BLaER1 treated with 17β-estradiol and CSF1 and Interleukin-3, amounts not matched to agents 10 nM and 100 nM (cell line): ENCODE measurements around the gene MESP1.
A peak's percentile ranks its signal among the peaks of the same experiment; 100 is the strongest.

Experiments
- H3K27ac ChIP-seq, 11 experiments: shearing (Covaris generic); formaldehyde crosslinking; 2 replicates each; pipeline ENCODE4 v1.8.1; 2022
- H3K27me3 ChIP-seq, 11 experiments: shearing (Covaris generic); formaldehyde crosslinking; 2 replicates each; pipeline ENCODE4 v1.8.1; 2022
- H3K36me3 ChIP-seq, 11 experiments: shearing (Covaris generic); formaldehyde crosslinking; 2 replicates each; pipeline ENCODE4 v1.8.1; 2022
- H3K4me1 ChIP-seq, 10 experiments: shearing (Covaris generic); formaldehyde crosslinking; 2 replicates each; pipeline ENCODE4 v1.8.1; 2022
- H3K4me2 ChIP-seq, 11 experiments: shearing (Covaris generic); formaldehyde crosslinking; 2 replicates each; pipeline ENCODE4 v1.8.1; 2022
- H3K4me3 ChIP-seq, 10 experiments: shearing (Covaris generic); formaldehyde crosslinking; 2 replicates each; pipeline ENCODE4 v1.8.1; 2022
- H3K9ac ChIP-seq, 11 experiments: shearing (Covaris generic); formaldehyde crosslinking; 2 replicates each; pipeline ENCODE4 v1.8.1; 2022
- H3K9me3 ChIP-seq, 11 experiments: shearing (Covaris generic); formaldehyde crosslinking; replicated peaks in 1 of 11; 2 replicates each; pipeline ENCODE4 v1.8.1; 2022
- H4K20me1 ChIP-seq, 11 experiments: shearing (Covaris generic); formaldehyde crosslinking; 2 replicates each; pipeline ENCODE4 v1.8.1; 2022
- Cebpa-rat ChIP-seq, 11 experiments: shearing (Covaris generic); IDR thresholded peaks; 2 replicates each; pipeline ENCODE4 v1.8.1; 2022

Gene MESP1

DNA sequence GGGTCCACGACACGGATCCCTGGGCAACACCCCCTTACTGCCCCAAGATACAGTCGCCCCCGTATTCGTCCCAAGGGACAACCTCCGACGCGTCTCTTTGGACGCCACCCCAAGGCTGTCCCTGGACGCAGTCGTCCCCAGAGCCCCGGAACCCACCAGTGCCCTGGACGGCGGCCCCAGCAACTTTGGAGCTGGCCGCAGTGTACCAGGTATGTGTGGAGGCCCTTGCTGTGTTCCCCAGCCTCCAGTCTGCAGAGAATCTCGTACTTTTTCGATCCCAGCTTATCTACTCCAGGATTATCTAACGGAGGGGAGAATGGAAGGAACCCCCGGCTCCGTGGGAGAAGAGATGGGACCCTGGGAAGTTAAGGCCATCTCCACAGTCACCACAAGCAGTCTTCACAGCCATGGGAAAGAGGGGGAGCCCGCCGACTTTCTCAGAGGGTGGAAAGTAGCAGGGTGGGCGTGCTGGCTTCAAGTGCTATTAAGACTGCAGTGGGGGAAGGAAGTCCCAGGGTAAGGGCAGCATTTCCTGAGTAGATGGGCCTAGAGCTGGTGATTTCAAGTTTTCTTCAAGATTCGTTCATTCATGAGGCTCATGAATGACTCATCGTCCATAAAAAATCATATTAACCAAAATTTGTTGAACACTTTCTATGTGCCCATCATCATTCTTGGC lies 26.2 kb upstream of the MESP1 start:
- Histone ChIP-seq H3K4me1 (peaks cover 39 to 66% (median 47%) of the 10 kb centered on the region in 10 experiments), H4K20me1 (peaks cover 0 to 5% (median 0%) of the 10 kb centered on the region in 11 experiments; a peak in 1 of 22 replicates), H3K9me3 (no peaks in the 10 kb centered on the region), H3K4me2 (peak overlapping the region; percentile 85 to 97 (median 91)), H3K9ac (peak overlapping the region in 1 of 11 experiments; percentile 60; a peak in 1 of 22 replicates), H3K27me3 (peaks cover 20 to 36% (median 28%) of the 10 kb centered on the region in 11 experiments), H3K36me3 (no peaks in the 10 kb centered on the region), H3K4me3 (peak overlapping the region in 4 of 10 experiments; percentile 41 to 61 (median 50); a peak in 3 of 20 replicates), H3K27ac (no peak overlapping the region)
- no peak for TF ChIP-seq Cebpa-rat (IDR thresholded peaks at IDR 0.05)

- peak within 1 kb of the TSS; percentile 85 to 97 (median 91) for H3K4me2 ChIP-seq
- peaks cover 0 to 5% (median 0%) of the 10 kb centered on the region in 11 experiments; a peak in 1 of 22 replicates for H4K20me1 ChIP-seq
- H3K9me3 ChIP-seq: no peaks in the 10 kb centered on the region
- H3K9ac ChIP-seq: peak within 1 kb of the TSS in 8 of 11 experiments; percentile 8 to 60 (median 32); a peak in 11 of 22 replicates
- peaks cover 39 to 59% (median 43%) of the 10 kb centered on the region in 10 experiments for H3K4me1 ChIP-seq
- TF ChIP-seq Cebpa-rat (IDR thresholded peaks at IDR 0.05): no peak
- no peak within 1 kb of the TSS for H3K27ac ChIP-seq
- no peaks in the 10 kb centered on the region for H3K36me3 ChIP-seq
- peak within 1 kb of the TSS; percentile 30 to 61 (median 47); a peak in 18 of 20 replicates for H3K4me3 ChIP-seq
- peaks cover 20 to 36% (median 28%) of the 10 kb centered on the region in 11 experiments for H3K27me3 ChIP-seq
Observed at GRCh38 chr15:89776274-89777072, 25.4 kb upstream of the MESP1 start, which contains the start of gene MESP2. MESP2 (plus strand) TSS chr15:89776332; CDS start chr15:89776358, 26 bp downstream.

DNA sequence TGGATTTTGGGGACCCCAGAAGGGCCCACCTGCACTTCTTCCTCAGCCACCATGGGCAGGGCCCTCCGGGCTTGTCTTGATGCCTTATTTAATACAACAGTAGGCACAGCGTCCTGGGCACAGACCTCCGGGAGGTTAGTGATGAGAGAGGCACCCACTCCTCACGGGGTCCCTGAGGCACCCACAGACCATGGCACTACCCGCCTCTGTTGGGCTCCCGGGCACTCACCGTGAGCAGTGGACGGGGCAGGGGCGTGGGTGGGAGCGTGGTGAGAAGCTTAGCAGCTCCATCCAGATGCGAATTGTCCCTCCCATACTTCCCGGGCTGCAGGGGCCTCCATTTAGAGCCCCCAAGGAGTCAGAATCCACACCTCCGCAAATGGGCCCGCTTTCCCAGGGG lies 24.8 kb upstream of the MESP1 start:
- no peaks in the 10 kb centered on the region for H3K9me3 ChIP-seq
- H3K27me3 ChIP-seq: peaks cover 20 to 36% (median 28%) of the 10 kb centered on the region in 11 experiments
- peak overlapping the region in 2 of 11 experiments; percentile 9 to 60; a peak in 1 of 22 replicates for H3K9ac ChIP-seq
- TF ChIP-seq Cebpa-rat (IDR thresholded peaks at IDR 0.05): no peak
- H3K4me1 ChIP-seq: peaks cover 32 to 52% (median 36%) of the 10 kb centered on the region in 10 experiments
- H3K27ac ChIP-seq: no peak overlapping the region
- H3K4me2 ChIP-seq: peak overlapping the region; percentile 85 to 97 (median 91)
- peaks cover 0 to 5% (median 0%) of the 10 kb centered on the region in 11 experiments; a peak in 1 of 22 replicates for H4K20me1 ChIP-seq
- H3K4me3 ChIP-seq: peak overlapping the region in 7 of 10 experiments; percentile 30 to 61 (median 49); a peak in 9 of 20 replicates
- H3K36me3 ChIP-seq: no peaks in the 10 kb centered on the region

DNA sequence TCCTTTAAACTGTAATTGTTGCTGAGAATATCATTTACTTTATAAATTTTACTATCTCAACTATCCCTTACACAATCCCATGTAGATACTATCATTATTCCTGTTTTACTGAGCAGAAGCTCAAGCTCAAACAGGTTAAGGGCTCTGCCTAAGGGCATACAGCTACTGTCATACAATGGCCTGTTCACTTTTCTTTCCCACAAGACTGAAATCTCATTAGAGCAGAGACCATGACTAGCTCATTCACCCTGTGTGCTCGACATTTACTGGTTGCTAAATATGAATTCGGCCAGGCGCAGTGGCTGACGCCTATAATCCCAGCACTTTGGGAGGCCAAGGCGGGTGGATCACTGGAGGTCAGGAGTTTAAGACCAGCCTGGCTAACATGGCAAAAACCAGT lies 23.4 kb upstream of the MESP1 start:
- H4K20me1 ChIP-seq: peaks cover 0 to 5% (median 0%) of the 10 kb centered on the region in 11 experiments; a peak in 1 of 22 replicates
- no peaks in the 10 kb centered on the region for H3K9me3 ChIP-seq
- peaks cover 20 to 36% (median 28%) of the 10 kb centered on the region in 11 experiments for H3K27me3 ChIP-seq
- no peaks in the 10 kb centered on the region for H3K36me3 ChIP-seq
- no peak overlapping the region for H3K4me3 ChIP-seq
- H3K4me1 ChIP-seq: peaks cover 25 to 39% (median 27%) of the 10 kb centered on the region in 10 experiments
- no peak overlapping the region for H3K9ac ChIP-seq
- H3K4me2 ChIP-seq: no peak overlapping the region
- no peak for TF ChIP-seq Cebpa-rat (IDR thresholded peaks at IDR 0.05)
- no peak overlapping the region for H3K27ac ChIP-seq

DNA sequence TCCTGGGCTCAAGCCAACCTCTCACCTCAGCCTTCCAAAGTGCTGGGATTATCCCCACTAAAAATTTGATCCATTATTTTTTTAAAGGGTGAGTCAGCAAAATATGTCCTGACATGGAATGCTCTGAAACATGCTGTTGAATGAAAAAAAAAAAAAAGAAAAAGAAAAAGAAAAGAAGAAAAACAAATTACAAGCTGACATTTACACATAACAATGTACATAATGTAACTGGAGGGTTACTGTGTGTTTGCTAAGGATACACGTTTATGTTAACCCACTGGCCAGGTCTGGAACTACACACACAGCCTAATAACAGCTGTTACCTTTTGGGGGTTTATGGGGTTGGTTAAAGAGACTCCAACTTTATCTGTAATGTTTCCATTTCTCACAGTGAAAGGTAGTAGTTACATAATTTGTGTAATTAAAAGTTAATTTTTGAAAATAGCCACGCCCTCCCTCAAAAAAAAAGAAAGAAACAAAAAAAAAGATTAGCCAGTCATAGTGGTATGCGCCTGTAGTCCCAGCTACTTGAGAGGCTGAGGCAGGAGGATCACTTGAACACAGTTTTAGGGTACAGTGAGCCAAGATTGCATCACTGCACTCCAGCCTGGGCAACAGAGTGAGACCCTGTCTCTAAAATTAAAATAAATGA lies 22.0 kb upstream of the MESP1 start:
- Histone ChIP-seq H3K9me3 (no peaks in the 10 kb centered on the region), H3K4me2 (no peak overlapping the region), H3K27me3 (peaks cover 20 to 28% (median 26%) of the 10 kb centered on the region in 11 experiments), H3K4me3 (no peak overlapping the region), H3K4me1 (peaks cover 21 to 25% (median 23%) of the 10 kb centered on the region in 10 experiments), H3K27ac (no peak overlapping the region), H3K36me3 (no peaks in the 10 kb centered on the region), H3K9ac (no peak overlapping the region), H4K20me1 (peaks cover 0 to 5% (median 0%) of the 10 kb centered on the region in 11 experiments; a peak in 1 of 22 replicates)
- TF ChIP-seq Cebpa-rat (IDR thresholded peaks at IDR 0.05): no peak

DNA sequence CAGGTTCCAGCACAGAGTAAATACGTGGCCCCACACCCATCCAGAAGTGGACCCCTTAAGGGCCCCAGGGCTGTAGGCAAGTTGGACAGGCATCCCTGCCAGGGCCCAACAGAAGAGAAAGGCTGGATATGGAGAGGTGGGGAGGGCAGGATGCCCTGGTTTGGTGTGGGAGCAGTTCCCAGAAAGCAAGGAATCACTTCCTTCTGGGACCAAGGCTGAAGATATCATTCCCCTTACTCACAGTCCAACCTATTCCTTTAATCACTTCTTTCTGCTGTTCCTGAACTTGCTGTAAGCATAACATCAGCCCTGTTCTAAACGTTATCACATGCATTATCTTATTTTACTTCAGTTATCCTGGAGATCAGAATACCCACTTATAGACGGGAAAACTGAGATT lies 19.0 kb upstream of the MESP1 start:
- Histone ChIP-seq H3K36me3 (no peaks in the 10 kb centered on the region), H3K4me2 (no peak overlapping the region), H4K20me1 (0 out of 22 replicates have a peak, but pooled peaks cover 0 to 8% (median 0%) of the 10 kb centered on the region in 11 experiments), H3K27ac (no peak overlapping the region), H3K9ac (no peak overlapping the region), H3K9me3 (no peaks in the 10 kb centered on the region), H3K4me3 (no peak overlapping the region), H3K4me1 (no peaks in the 10 kb centered on the region), H3K27me3 (no peaks in the 10 kb centered on the region)
- no peak for TF ChIP-seq Cebpa-rat (IDR thresholded peaks at IDR 0.05)

DNA sequence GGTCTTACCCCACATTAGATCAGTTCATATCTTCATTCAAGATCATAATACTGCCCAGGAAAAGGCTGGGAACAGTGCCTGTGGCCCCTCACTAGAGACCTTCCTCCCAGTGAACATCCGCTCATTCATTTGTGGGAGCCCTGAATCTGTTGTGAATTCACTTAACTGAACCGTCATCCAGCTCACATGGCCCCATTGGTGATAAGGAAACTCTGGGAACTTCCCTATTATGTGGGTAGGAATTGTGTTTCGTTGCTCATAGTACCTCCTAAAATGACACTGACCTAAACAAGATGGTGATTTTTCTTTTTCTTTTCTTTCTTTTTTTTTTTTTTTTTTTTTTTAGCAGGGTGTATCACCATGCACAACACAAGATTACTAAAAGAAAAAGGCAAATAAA lies 18.3 kb upstream of the MESP1 start:
- Histone ChIP-seq H3K9ac (no peak overlapping the region), H3K4me3 (no peak overlapping the region), H3K4me2 (peak overlapping the region in 1 of 11 experiments; percentile 23; a peak in 1 of 22 replicates), H3K27ac (no peak overlapping the region), H3K4me1 (no peaks in the 10 kb centered on the region), H3K27me3 (no peaks in the 10 kb centered on the region), H3K36me3 (no peaks in the 10 kb centered on the region), H4K20me1 (0 out of 22 replicates have a peak, but pooled peaks cover 0 to 8% (median 0%) of the 10 kb centered on the region in 11 experiments), H3K9me3 (no peaks in the 10 kb centered on the region)
- no peak for TF ChIP-seq Cebpa-rat (IDR thresholded peaks at IDR 0.05)

DNA sequence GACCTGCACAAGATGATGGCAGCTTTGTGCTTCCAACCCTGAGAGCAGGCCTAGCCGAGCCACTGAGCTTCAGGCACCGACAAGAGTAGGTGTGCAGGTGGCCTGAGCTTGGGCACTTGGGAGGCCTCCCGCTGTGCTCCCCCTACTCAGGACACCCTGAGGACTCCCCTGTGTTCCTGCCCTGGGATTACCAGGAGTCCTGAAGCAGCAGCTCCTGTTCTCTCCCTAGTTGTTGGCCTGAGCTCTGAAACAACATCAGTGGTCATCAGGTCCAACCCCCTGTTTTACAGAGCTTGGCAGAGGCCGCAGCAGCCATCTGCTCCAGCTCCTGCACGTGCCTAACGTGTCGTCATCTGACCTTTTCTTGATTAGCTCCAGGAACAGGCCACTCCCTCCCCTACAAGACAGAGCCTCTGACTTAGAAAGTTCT lies 17.0 kb upstream of the MESP1 start:
- TF ChIP-seq Cebpa-rat (IDR thresholded peaks at IDR 0.05): no peak
- Histone ChIP-seq H3K27ac (no peak overlapping the region), H3K36me3 (no peaks in the 10 kb centered on the region), H3K4me1 (peaks cover 0 to 8% (median 0%) of the 10 kb centered on the region in 10 experiments; a peak in 2 of 20 replicates), H3K9me3 (no peaks in the 10 kb centered on the region), H4K20me1 (0 out of 22 replicates have a peak, but pooled peaks cover 0 to 8% (median 0%) of the 10 kb centered on the region in 11 experiments), H3K27me3 (no peaks in the 10 kb centered on the region), H3K4me2 (no peak overlapping the region), H3K4me3 (no peak overlapping the region), H3K9ac (no peak overlapping the region)
